ENCODE data around the gene SDC4. TPM values are rescaled to one million over a fixed set of nuclear protein-coding genes. Genes with fewer than 3 reads are reported as not detected.
A peak's percentile ranks its signal among the peaks of the same experiment; 100 is the strongest.

Gene SDC4
- total and polyA plus RNA-seq, 2 experiments from 2014 or later, result 28.5 to 39.9 TPM

GRCh38 chr20:45346291-45346718 is 1.9 kb downstream of the SDC4 start:
- Mint-ChIP-seq H3K4me1 (peaks cover 63% of the 10 kb centered on the region), H3K4me3 (peak overlapping the region; percentile 91), H3K27me3 (ENCODE audit: insufficient read depth, low read depth, poor library complexity) (peaks cover 13% of the 10 kb centered on the region), H3K36me3 (ENCODE audit: low read depth) (no peaks in the 10 kb centered on the region), H3K9me3 (no peaks in the 10 kb centered on the region), H3K27ac (no peak overlapping the region)
- Histone ChIP-seq H3K27me3 (ENCODE audit: insufficient read depth) (peaks cover 9% of the 10 kb centered on the region; the same call in 1 of the 2 replicates), H3K4me2 (peak overlapping the region; percentile 98), H3K36me3 (ENCODE audit: insufficient read depth) (no peaks in the 10 kb centered on the region), H4K20me1 (replicated peaks; ENCODE audit: insufficient read depth) (no peaks in the 10 kb centered on the region), H3K79me2 (replicated peaks; ENCODE audit: insufficient read depth) (peaks cover 60% of the 10 kb centered on the region), H3K9me2 (ENCODE audit: insufficient read depth) (no peaks in the 10 kb centered on the region), H3K4me1 (ENCODE audit: insufficient read depth) (peaks cover 63% of the 10 kb centered on the region), H2AFZ (no peak overlapping the region), H3K27ac (ENCODE audit: low read depth) (no peak overlapping the region), H3K4me3 (peak overlapping the region; percentile 92), H3F3A (replicated peaks; ENCODE audit: low read depth) (0 out of 2 replicates have a peak, but pooled peaks cover 5% of the 10 kb centered on the region)
- TF ChIP-seq CREB1 (CRISPR knock-in tag; IDR thresholded peaks at IDR 0.05; ENCODE audit: low read depth), result no peak
- TF ChIP-seq STAT1 (IDR thresholded peaks at IDR 0.05; ENCODE audit: unreplicated experiment), result no peak
- TF ChIP-seq EZH2phosphoT487 (IDR thresholded peaks at IDR 0.05; ENCODE audit: unreplicated experiment), result no peak
- TF ChIP-seq POLR2AphosphoS5 (IDR thresholded peaks at IDR 0.05; ENCODE audit: low read depth), result no peak
- TF ChIP-seq NANOG (IDR thresholded peaks at IDR 0.05; ENCODE audit: borderline replicate concordance), result no peak
- TF ChIP-seq ZNF331 (CRISPR knock-in tag; IDR thresholded peaks at IDR 0.05; ENCODE audit: low read depth), result no peak
- no peak for TF ChIP-seq JUNB (IDR thresholded peaks at IDR 0.05; ENCODE audit: unreplicated experiment)
- no peak for TF ChIP-seq REST (IDR thresholded peaks at IDR 0.05; ENCODE audit: unreplicated experiment)
- no peak for TF ChIP-seq ZNF462 (CRISPR knock-in tag; IDR thresholded peaks at IDR 0.05)
- TF ChIP-seq ETS1 (IDR thresholded peaks at IDR 0.05), result no peak
- TF ChIP-seq ZNF114 (CRISPR knock-in tag; IDR thresholded peaks at IDR 0.05), result no peak
- TF ChIP-seq CTCF (conservative IDR thresholded peaks at IDR 0.05; ENCODE audit: low read depth in 2 of 2), result no peak
- no peak for TF ChIP-seq EZH2 (IDR thresholded peaks at IDR 0.05; ENCODE audit: low read depth, unreplicated experiment)
- no peak for ATAC-seq
- DNase-seq (ENCODE audit: low spot score), result no peak
